NCI-H82 (cell line): ENCODE data around the gene KIF4A.

Experiments used
- DNase-seq: peaks from one replicate; lab custom pipeline; 2025; lab: John Stamatoyannopoulos, UW

The KIF4A gene

GRCh38 chrX:70437921-70438665 lies 148.2 kb downstream of the KIF4A start:
- DNase-seq = no peak

- DNase-seq = no peak
These were observed 149.1 kb downstream of the KIF4A start for GRCh38 chrX:70439016-70439415.

GRCh38 chrX:70442224-70442623 lies 152.3 kb downstream of the KIF4A start:
- DNase-seq = no peak

GRCh38 chrX:70444326-70444945 lies 154.5 kb downstream of the KIF4A start, which contains the start of gene DLG3:
DLG3 (plus strand) TSS chrX:70444835; CDS start chrX:70445202, 367 bp downstream.
- DNase-seq = peak; percentile 69

GRCh38 chrX:70444946-70445656 lies 155.2 kb downstream of the KIF4A start:
- DNase-seq = no peak

- no peak for DNase-seq
These were observed 156.0 kb downstream of the KIF4A start for GRCh38 chrX:70445951-70446350.

GRCh38 chrX:70446380-70447350 lies 156.8 kb downstream of the KIF4A start:
- DNase-seq = no peak

GRCh38 chrX:70449457-70449966 lies 159.6 kb downstream of the KIF4A start:
- no peak for DNase-seq

GRCh38 chrX:70452143-70452733 lies 162.3 kb downstream of the KIF4A start:
- DNase-seq = peak; percentile 76

- DNase-seq = no peak
These were observed 163.2 kb downstream of the KIF4A start for GRCh38 chrX:70453024-70453618.

GRCh38 chrX:70454441-70455365 lies 164.8 kb downstream of the KIF4A start:
- DNase-seq = peak; percentile 93

GRCh38 chrX:70455366-70456202 lies 165.7 kb downstream of the KIF4A start:
- peak; percentile 60 for DNase-seq

GRCh38 chrX:70456256-70456655 lies 166.4 kb downstream of the KIF4A start:
- DNase-seq = no peak

- DNase-seq = no peak
These were observed 171.1 kb downstream of the KIF4A start for GRCh38 chrX:70461026-70461425.

GRCh38 chrX:70464051-70464450 lies 174.1 kb downstream of the KIF4A start:
- no peak for DNase-seq

GRCh38 chrX:70466968-70467367 lies 177.1 kb downstream of the KIF4A start:
- no peak for DNase-seq

GRCh38 chrX:70468709-70469108 lies 178.8 kb downstream of the KIF4A start:
- no peak for DNase-seq
